Amygdala (tissue), 56 donors: ENCODE measurements around the gene INPP1.
"Not testable (repeated sequence)": the region's sequence is repeated elsewhere in the genome, so short reads cannot be mapped to it uniquely, and the experiment has no call there.

Experiments
- DNase-seq, 56 donors: peaks; one replicate each; lab custom pipeline; 2025; lab: John Stamatoyannopoulos, UW

Gene INPP1

GRCh38 chr2:190333395-190333794, 10.0 kb upstream of the INPP1 start:
- no peak for DNase-seq

- no peak for DNase-seq
These were observed 9.5 kb upstream of the INPP1 start for GRCh38 chr2:190333928-190334327.

- DNase-seq, result no peak
These were observed 8.7 kb upstream of the INPP1 start for GRCh38 chr2:190334479-190335224.

GRCh38 chr2:190335225-190335559, 8.2 kb upstream of the INPP1 start:
- no peak for DNase-seq

GRCh38 chr2:190335584-190335983, 7.8 kb upstream of the INPP1 start:
- DNase-seq, result not testable (repeated sequence)

GRCh38 chr2:190336420-190336819, 7.0 kb upstream of the INPP1 start:
- no peak for DNase-seq

- no peak for DNase-seq
These were observed 4.9 kb upstream of the INPP1 start for GRCh38 chr2:190338453-190338852.

GRCh38 chr2:190339394-190339793, 4.0 kb upstream of the INPP1 start:
- DNase-seq, result no peak

- peak in 1 of 56 donors; percentile 47 for DNase-seq
These were observed 3.0 kb upstream of the INPP1 start for GRCh38 chr2:190340369-190340768.

- no peak for DNase-seq
These were observed 778 bp upstream of the INPP1 start for GRCh38 chr2:190342611-190343010.

GRCh38 chr2:190343089-190343535, 277 bp upstream of the INPP1 start:
- DNase-seq, result peak in 2 of 56 donors; percentile 52 to 65

GRCh38 chr2:190344276-190344827, 963 bp downstream of the INPP1 start:
- peak in 30 of 56 donors; percentile 18 to 77 (median 50) for DNase-seq

- DNase-seq, result peak in 1 of 56 donors; percentile 34
These were observed 7.0 kb downstream of the INPP1 start for GRCh38 chr2:190350371-190350770.

- no peak for DNase-seq
These were observed 8.6 kb downstream of the INPP1 start for GRCh38 chr2:190351955-190352354.

GRCh38 chr2:190352668-190353536, 9.5 kb downstream of the INPP1 start:
- DNase-seq, result peak in 15 of 56 donors; percentile 11 to 56 (median 39)

GRCh38 chr2:190353537-190353899, 10.1 kb downstream of the INPP1 start:
- DNase-seq, result no peak

- DNase-seq, result peak in 1 of 56 donors; percentile 11
These were observed 10.8 kb downstream of the INPP1 start for GRCh38 chr2:190354003-190354690.

GRCh38 chr2:190355968-190356644, 12.7 kb downstream of the INPP1 start:
- no peak for DNase-seq

- no peak for DNase-seq
These were observed 14.2 kb downstream of the INPP1 start for GRCh38 chr2:190357600-190357999.
